Liver (tissue), 9 donors: ENCODE measurements around the gene SIX3. TPM values are rescaled to one million over a fixed set of nuclear protein-coding genes. Genes with fewer than 3 reads are reported as not detected.

ENCODE experiments used
- DNase-seq: peaks from one replicate; pipeline ENCODE4 v3.0.0-alpha.2; 2017; ENCODE audit warnings: low spot score
- H3K27ac ChIP-seq, 2 donors: one replicate each; pipeline ENCODE4 v1.7.0; 2013; ENCODE audit warnings: inconsistent platforms in 2 of 2, low read length in 2 of 2, control low read depth in 1 of 2, low read depth in 1 of 2, mild to moderate bottlenecking in 1 of 2
- H3K27me3 ChIP-seq, 4 donors: one replicate each; pipeline versions ENCODE4 v1.6.1 to v1.7.0; 2013; ENCODE audit warnings: low read length in 3 of 4, inconsistent platforms in 1 of 4, mild to moderate bottlenecking in 1 of 4, moderate library complexity in 1 of 4; ENCODE audit not compliant: control insufficient read depth in 4 of 4, insufficient read depth in 4 of 4
- H3K36me3 ChIP-seq, 4 donors: one replicate each; pipeline versions ENCODE4 v1.6.1 to v1.7.0; 2013; ENCODE audit warnings: low read length in 3 of 4, mild to moderate bottlenecking in 3 of 4, low read depth in 1 of 4, moderate library complexity in 1 of 4; ENCODE audit not compliant: control insufficient read depth in 4 of 4, insufficient read depth in 3 of 4
- H3K4me1 ChIP-seq, 4 donors: one replicate each; pipeline versions ENCODE4 v1.6.1 to v1.7.0; 2013; ENCODE audit warnings: low read length in 3 of 4, mild to moderate bottlenecking in 3 of 4, moderate library complexity in 1 of 4; ENCODE audit not compliant: control insufficient read depth in 4 of 4, insufficient read depth in 4 of 4
- H3K4me3 ChIP-seq, 3 donors: one replicate each; pipeline versions ENCODE4 v1.6.1 to v1.7.0; 2013; ENCODE audit warnings: low read length in 3 of 3, control low read depth in 1 of 3, low read depth in 1 of 3, mild to moderate bottlenecking in 1 of 3
- H3K9ac ChIP-seq, 2 donors: one replicate each; pipeline ENCODE4 v1.7.0; 2013; ENCODE audit warnings: low read length in 2 of 2, mild to moderate bottlenecking in 2 of 2, moderate library complexity in 2 of 2, control low read depth in 1 of 2, low read depth in 1 of 2
- H3K9me3 ChIP-seq, 4 donors: one replicate each; pipeline versions ENCODE4 v1.6.1 to v1.7.0; 2013; ENCODE audit warnings: low read length in 3 of 4; ENCODE audit not compliant: control insufficient read depth in 4 of 4
- ATF3 ChIP-seq: IDR thresholded peaks from 2 replicates; pipeline ENCODE4 v1.6.1; 2016; ENCODE audit warnings: antibody characterized with exemption
- FOXA1 ChIP-seq: IDR thresholded peaks from 2 replicates; pipeline ENCODE4 v1.6.1; 2016; ENCODE audit warnings: antibody characterized with exemption
- HNF4G ChIP-seq: IDR thresholded peaks from 2 replicates; pipeline ENCODE4 v1.6.1; 2016; ENCODE audit warnings: antibody characterized with exemption
- JUND ChIP-seq, 2 donors: IDR thresholded peaks; 2 replicates each; pipeline ENCODE4 v1.6.1; 2016; ENCODE audit warnings: antibody characterized with exemption in 2 of 2
- NR2F2 ChIP-seq: IDR thresholded peaks from 2 replicates; pipeline ENCODE4 v1.6.1; 2016; ENCODE audit warnings: antibody characterized with exemption
- RAD21 ChIP-seq, 2 donors: IDR thresholded peaks; 2 replicates each; pipeline ENCODE4 v1.6.1; 2016; ENCODE audit warnings: antibody characterized with exemption in 2 of 2, mild to moderate bottlenecking in 2 of 2
- REST ChIP-seq: IDR thresholded peaks from 2 replicates; pipeline ENCODE4 v1.6.1; 2016; ENCODE audit warnings: antibody characterized with exemption, mild to moderate bottlenecking
- RXRA ChIP-seq, 2 donors: IDR thresholded peaks; 2 replicates each; pipeline ENCODE4 v1.6.1; 2017 to 2018; ENCODE audit warnings: antibody characterized with exemption in 2 of 2, mild to moderate bottlenecking in 1 of 2
- SP1 ChIP-seq: IDR thresholded peaks from 2 replicates; pipeline ENCODE4 v1.6.1; 2018; ENCODE audit warnings: antibody characterized with exemption, mild to moderate bottlenecking
- TAF1 ChIP-seq: conservative IDR thresholded peaks from 2 replicates; pipeline ENCODE4 v1.6.1; 2016; ENCODE audit warnings: antibody characterized with exemption, mild to moderate bottlenecking
- YY1 ChIP-seq: IDR thresholded peaks from 2 replicates; pipeline ENCODE4 v1.6.1; 2016; ENCODE audit warnings: antibody characterized with exemption, mild to moderate bottlenecking
- WGBS: extraction: QIAGEN DNeasy Blood & Tissue Kit; methylation state at CpG from one replicate; pipeline ENCODE4 v1.1.7; 2013; 5-methylcytosine and 5-hydroxymethylcytosine counted together
- polyA plus RNA-seq, 2 donors: library from polyadenylated mRNA; stranded (reverse) in 1 of 2; unstranded in 1 of 2; fragments of 200-250 nt in 1 of 2; fragments of >200 nt in 1 of 2; fragmentation: Nextera tagmentation in 1 of 2; extraction: Ambion mirVana in 1 of 2; gene quantifications; one replicate each; pipeline versions ENCODE4 v1.2.1 to v1.2.3, GENCODE V29; 2013 to 2015
- total RNA-seq, 2 donors: library from RNA; depleted of rRNA; stranded (reverse); fragments of >200 nt; gene quantifications; one replicate each; pipeline ENCODE4 v1.2.3, GENCODE V29; 2014
- TF ChIP-seq, protein P1 (sequence below): IDR thresholded peaks from 2 replicates; pipeline ENCODE4 v1.6.1; 2016; ENCODE audit warnings: antibody characterized with exemption
- donor health status: healthy.
- donor health status: healthy.
- donor health status: healthy.
- donor health status: healthy.
- donor health status: healthy.

SIX3 gene
- total and polyA plus RNA-seq, 4 donors, result not detected

DNA sequence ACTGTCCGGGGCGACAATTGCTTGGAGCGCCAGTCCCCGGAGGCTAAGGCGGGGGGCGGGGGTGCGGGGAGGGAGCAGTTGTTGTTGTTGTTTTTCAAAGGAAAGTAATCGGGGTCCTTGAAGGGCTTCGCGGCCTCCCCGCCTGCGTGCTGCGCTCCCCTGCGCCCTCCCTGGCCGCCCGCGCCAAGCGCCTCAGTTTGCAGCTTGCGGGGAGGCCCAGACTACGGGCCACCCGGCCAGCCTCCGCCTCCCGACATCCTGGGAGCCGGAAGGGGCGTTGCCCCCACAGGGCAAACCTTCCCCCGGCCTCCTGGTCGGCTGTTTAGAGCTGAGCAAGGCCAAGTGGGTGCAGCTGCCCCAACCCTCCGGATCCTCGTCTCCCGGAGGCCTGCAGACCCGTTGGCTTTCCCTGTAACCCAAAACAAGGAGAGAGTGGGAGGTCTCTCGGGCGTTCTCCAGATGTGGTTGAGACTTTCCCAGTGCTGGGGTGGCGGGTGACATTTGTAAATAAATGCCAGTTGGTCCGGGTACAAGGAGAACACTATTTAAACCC, 3.7 kb upstream of the SIX3 start (continued):
- TF ChIP-seq REST, result no peak
- no peak for TF ChIP-seq ATF3
- TF ChIP-seq, protein P1, sequence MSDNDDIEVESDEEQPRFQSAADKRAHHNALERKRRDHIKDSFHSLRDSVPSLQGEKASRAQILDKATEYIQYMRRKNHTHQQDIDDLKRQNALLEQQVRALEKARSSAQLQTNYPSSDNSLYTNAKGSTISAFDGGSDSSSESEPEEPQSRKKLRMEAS, result no peak
- TF ChIP-seq SP1, result no peak
- no peak for TF ChIP-seq YY1

DNA sequence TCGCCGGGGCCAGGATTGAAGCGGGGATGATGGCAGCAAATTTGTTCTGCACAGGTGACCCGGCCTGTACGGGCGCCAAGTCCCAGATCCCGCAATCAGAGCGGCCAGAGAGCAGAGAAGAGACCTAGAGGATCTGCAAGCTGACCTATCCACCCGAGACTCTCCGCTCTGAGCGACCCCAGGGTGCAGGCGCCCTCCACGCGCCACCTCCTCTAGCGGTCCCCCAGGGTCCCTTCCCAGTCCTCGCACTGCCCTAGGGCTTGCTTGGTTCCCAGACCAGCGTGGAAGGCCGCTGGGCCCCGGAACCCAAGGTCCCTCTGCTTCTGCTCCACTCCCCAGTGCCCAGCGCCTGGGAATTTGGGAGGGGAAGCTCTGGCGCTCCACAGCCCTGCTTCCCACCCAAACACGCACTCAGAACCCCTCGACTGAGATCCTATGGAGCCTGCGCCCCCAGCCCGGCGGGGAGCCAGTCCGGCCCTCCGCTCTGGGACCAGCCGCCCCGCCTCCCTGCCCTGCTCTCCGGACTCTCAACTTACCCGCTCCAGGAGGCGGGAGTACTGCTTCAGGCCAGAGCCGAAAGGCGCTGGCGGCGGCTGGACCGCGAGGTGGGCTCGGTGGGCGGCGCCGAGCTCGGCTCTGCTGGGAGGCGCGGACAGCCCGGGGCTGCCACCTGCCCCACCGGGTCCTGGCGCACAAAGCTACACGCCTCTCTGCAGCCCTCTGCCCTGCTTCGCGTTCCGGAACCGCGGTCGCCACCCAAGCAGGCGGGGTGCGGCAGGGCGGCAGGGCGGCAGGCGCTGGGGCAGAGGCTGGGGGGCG, 3.0 kb upstream of the SIX3 start:
- no peaks in the 10 kb centered on the region for H3K36me3 ChIP-seq
- H3K27ac ChIP-seq, result no peak overlapping the region
- no peak overlapping the region for H3K9ac ChIP-seq
- no peak for DNase-seq
- 3% methylated on average over 62 of the region's 62 CpGs for WGBS
- H3K27me3 ChIP-seq, result peaks cover 19 to 40% (median 27%) of the 10 kb centered on the region in 4 donors
- no peaks in the 10 kb centered on the region for H3K9me3 ChIP-seq
- no peak for TF ChIP-seq JUND (IDR thresholded peaks at IDR 0.05)
- TF ChIP-seq RAD21 (IDR thresholded peaks at IDR 0.05), result no peak
- no peak for TF ChIP-seq TAF1
- TF ChIP-seq HNF4G, result no peak
- no peak for TF ChIP-seq FOXA1
- no peak for TF ChIP-seq ATF3
- no peak for TF ChIP-seq SP1
- H3K4me1 ChIP-seq, result peaks cover 22 to 64% (median 38%) of the 10 kb centered on the region in 4 donors
- H3K4me3 ChIP-seq, result peak overlapping the region in 2 of 3 donors; percentile 9 to 45

DNA sequence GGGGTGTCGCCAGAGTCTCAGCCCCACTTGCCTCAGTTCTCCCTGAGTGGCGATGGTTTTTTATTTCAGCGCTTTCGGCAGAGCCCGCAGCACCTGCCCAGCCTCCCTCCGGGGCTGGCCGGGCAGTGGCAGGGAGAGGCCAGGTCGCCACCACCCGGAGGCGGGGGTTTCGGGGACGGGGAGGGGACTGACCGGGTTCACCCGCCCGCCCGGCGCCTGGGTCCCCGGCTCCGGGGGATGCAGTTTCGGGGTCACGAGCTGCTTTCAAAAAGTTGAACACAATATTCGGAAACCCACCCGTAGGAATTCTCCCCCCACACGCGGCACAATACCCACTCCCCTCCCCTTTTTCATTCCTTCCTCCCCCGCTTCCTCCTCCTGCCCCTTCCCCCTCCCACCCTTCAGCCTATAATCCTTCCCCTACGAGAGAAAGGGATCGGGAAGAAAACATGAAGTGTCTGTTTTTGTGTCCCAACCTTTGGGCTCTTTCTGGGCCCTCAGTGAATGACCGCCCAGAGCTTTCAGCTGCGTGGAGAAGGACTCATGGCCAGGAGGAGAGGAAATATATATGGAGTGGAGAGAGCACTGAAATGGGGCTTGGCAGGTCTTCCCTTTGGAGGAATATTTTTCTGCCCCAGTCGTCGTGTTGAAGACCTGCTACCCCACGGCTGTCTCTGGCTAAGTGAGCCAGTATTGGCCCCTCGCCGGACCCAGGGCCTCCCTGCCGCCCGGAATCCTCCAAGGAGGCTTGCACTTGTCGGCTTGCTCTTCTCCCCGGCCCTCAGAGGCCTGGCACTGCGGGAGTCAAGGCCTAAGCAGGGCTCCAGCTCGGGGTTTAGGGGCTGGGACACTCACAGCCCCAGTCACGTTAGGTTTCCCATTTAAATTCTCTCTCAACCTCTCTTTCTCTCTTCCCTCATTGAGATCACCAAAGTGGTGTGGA, 2.1 kb upstream of the SIX3 start:
- Histone ChIP-seq H3K27me3 (peaks cover 14 to 37% (median 27%) of the 10 kb centered on the region in 4 donors), H3K9ac (no peak overlapping the region), H3K9me3 (no peaks in the 10 kb centered on the region), H3K36me3 (no peaks in the 10 kb centered on the region), H3K4me3 (peak overlapping the region in 1 of 3 donors; percentile 45), H3K27ac (no peak overlapping the region), H3K4me1 (peaks cover 28 to 64% (median 39%) of the 10 kb centered on the region in 4 donors)
- DNase-seq, result no peak
- TF ChIP-seq YY1, result no peak
- no peak for TF ChIP-seq ATF3
- no peak for TF ChIP-seq SP1
- TF ChIP-seq RXRA (IDR thresholded peaks at IDR 0.05), result no peak
- no peak for TF ChIP-seq NR2F2
- no peak for TF ChIP-seq JUND (IDR thresholded peaks at IDR 0.05)
- no peak for TF ChIP-seq RAD21 (IDR thresholded peaks at IDR 0.05)
- TF ChIP-seq TAF1, result no peak
- WGBS, result 7% methylated on average over 42 of the region's 42 CpGs
